Suppressor macrophage treated with lipopolysaccharide for 1 hour (primary cell): Measurements from ENCODE around the gene CCNL2.

ENCODE experiments used
- DNase-seq, 3 donors: peaks; one replicate each; pipeline ENCODE4 v3.0.0-alpha.2; 2020 to 2022

CCNL2 gene

GRCh38 chr1:1340791-1341548, 58.2 kb downstream of the CCNL2 start:
- no peak for DNase-seq

GRCh38 chr1:1340185-1340584, 59.0 kb downstream of the CCNL2 start:
- DNase-seq: no peak

- DNase-seq: no peak
These were observed 60.9 kb downstream of the CCNL2 start for GRCh38 chr1:1338278-1338677.

GRCh38 chr1:1337793-1338147, 61.4 kb downstream of the CCNL2 start:
- peak in 1 of 3 donors; percentile 32 for DNase-seq

GRCh38 chr1:1336931-1337792, 62.0 kb downstream of the CCNL2 start:
- no peak for DNase-seq

- DNase-seq: no peak
These were observed 62.7 kb downstream of the CCNL2 start for GRCh38 chr1:1336446-1336845.

GRCh38 chr1:1335792-1336248, 63.3 kb downstream of the CCNL2 start:
- no peak for DNase-seq
